Body of pancreas (tissue), 4 donors: ENCODE results near the gene RSPH6A. TPM values are rescaled to one million over a fixed set of nuclear protein-coding genes. Genes with fewer than 3 reads are reported as not detected.
A peak's percentile ranks its signal among the peaks of the same experiment; 100 is the strongest.

Experiments used
- ATAC-seq: fragments of 150-250 bp; one replicate; pipeline ENCODE4 v1.9.1; 2016
- DNase-seq, 4 donors: peaks; one replicate each; pipeline ENCODE4 v3.0.0-alpha.2; 2019
- H3K27ac ChIP-seq, 4 donors: fragments of 200-600 bp; sonication (generic); 1 replicate in 3 of 4; 2 replicates in 1 of 4; pipeline versions ENCODE4 v1.5.1 to v1.6.1; 2016 to 2019; ENCODE audit warnings: mild to moderate bottlenecking in 1 of 4, mixed read lengths in 1 of 4, moderate library complexity in 1 of 4
- H3K27me3 ChIP-seq, 2 donors: fragments of 200-600 bp; sonication (generic); one replicate each; pipeline ENCODE4 v1.6.0; 2016; ENCODE audit warnings: mild to moderate bottlenecking in 1 of 2
- H3K36me3 ChIP-seq, 2 donors: fragments of 200-600 bp; sonication (generic); replicated peaks in 1 of 2; 2 replicates each; pipeline ENCODE4 v1.5.1; 2016; ENCODE audit warnings: low read depth in 2 of 2; ENCODE audit not compliant: insufficient read depth in 1 of 2
- H3K4me1 ChIP-seq: fragments of 200-600 bp; sonication (generic); one replicate; pipeline ENCODE4 v1.6.0; 2016
- H3K4me3 ChIP-seq, 2 donors: fragments of 200-600 bp; sonication (generic); 1 replicate in 1 of 2; 2 replicates in 1 of 2; pipeline ENCODE4 v1.5.1; 2016 to 2019
- H3K9me3 ChIP-seq, 3 donors: fragments of 200-600 bp; sonication (generic); 1 replicate in 2 of 3; 2 replicates in 1 of 3; pipeline ENCODE4 v1.5.1; 2016
- POLR2A ChIP-seq, 3 donors: fragments of 450-650 bp; IDR thresholded peaks; one replicate each; pipeline ENCODE4 v1.6.1; 2016; ENCODE audit warnings: antibody characterized with exemption in 3 of 3, mild to moderate bottlenecking in 2 of 3
- WGBS, 2 donors: methylation state at CpG; one replicate each; pipeline ENCODE4 v1.1.5; 2017; 5-methylcytosine and 5-hydroxymethylcytosine counted together
- intact Hi-C: fragments of 100-400 bp; cut with DNase I; formaldehyde crosslinking; loops from one replicate; pipeline ENCODE4 v1.15.1; 2023
- total RNA-seq, 2 donors: library from RNA; depleted of rRNA; stranded (reverse); fragments of >200 nt; gene quantifications; one replicate each; pipeline ENCODE4 v1.1.0, GENCODE V29; 2016
- TF ChIP-seq, protein P1 (sequence below), 7 experiments: fragments of 450-650 bp in 4 of 7; fragments of 200-600 bp in 3 of 7; sonication (generic) in 3 of 7; IDR thresholded peaks; one replicate each; pipeline ENCODE4 v1.5.1; 2016 to 2019; ENCODE audit warnings: antibody characterized with exemption in 7 of 7

The RSPH6A gene
- total RNA-seq, 2 donors from 2014 or later = 0.33 TPM; not detected in 1

- Histone ChIP-seq H3K4me3 (peak overlapping the region in 1 of 2 donors; percentile 80), H3K27ac (peak overlapping the region; percentile 93 to 98 (median 98)), H3K4me1 (peaks cover 52% of the 10 kb centered on the region), H3K27me3 (no peaks in the 10 kb centered on the region), H3K36me3 (no peaks in the 10 kb centered on the region), H3K9me3 (no peaks in the 10 kb centered on the region)
- TF ChIP-seq POLR2A (IDR thresholded peaks at IDR 0.05) = peak in 1 of 3 donors; percentile 57
- TF ChIP-seq, protein P1, sequence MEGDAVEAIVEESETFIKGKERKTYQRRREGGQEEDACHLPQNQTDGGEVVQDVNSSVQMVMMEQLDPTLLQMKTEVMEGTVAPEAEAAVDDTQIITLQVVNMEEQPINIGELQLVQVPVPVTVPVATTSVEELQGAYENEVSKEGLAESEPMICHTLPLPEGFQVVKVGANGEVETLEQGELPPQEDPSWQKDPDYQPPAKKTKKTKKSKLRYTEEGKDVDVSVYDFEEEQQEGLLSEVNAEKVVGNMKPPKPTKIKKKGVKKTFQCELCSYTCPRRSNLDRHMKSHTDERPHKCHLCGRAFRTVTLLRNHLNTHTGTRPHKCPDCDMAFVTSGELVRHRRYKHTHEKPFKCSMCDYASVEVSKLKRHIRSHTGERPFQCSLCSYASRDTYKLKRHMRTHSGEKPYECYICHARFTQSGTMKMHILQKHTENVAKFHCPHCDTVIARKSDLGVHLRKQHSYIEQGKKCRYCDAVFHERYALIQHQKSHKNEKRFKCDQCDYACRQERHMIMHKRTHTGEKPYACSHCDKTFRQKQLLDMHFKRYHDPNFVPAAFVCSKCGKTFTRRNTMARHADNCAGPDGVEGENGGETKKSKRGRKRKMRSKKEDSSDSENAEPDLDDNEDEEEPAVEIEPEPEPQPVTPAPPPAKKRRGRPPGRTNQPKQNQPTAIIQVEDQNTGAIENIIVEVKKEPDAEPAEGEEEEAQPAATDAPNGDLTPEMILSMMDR (IDR thresholded peaks at IDR 0.05) = no peak
- DNase-seq (peak; percentile 69 to 86 (median 80)), ATAC-seq (no peak)
- intact Hi-C loops = no loop called here
- 18 to 33% methylated on average over 3 to 16 of the region's 17 CpGs for WGBS, 2 donors
Observed at GRCh38 chr19:45766296-45766868, 48.7 kb downstream of the RSPH6A start.

GRCh38 chr19:45765702-45766295, 49.3 kb downstream of the RSPH6A start:
- H3K36me3 ChIP-seq = no peaks in the 10 kb centered on the region
- TF ChIP-seq POLR2A (IDR thresholded peaks at IDR 0.05) = no peak
- TF ChIP-seq, protein P1 (IDR thresholded peaks at IDR 0.05) = no peak
- DNase-seq (peak in 1 of 4 donors; percentile 56), ATAC-seq (no peak)
- WGBS, 2 donors = 55% methylated on average over 17 to 23 of the region's 23 CpGs
- H3K9me3 ChIP-seq = no peaks in the 10 kb centered on the region
- H3K4me3 ChIP-seq = no peak overlapping the region
- H3K27me3 ChIP-seq = no peaks in the 10 kb centered on the region
- peaks cover 47% of the 10 kb centered on the region for H3K4me1 ChIP-seq
- H3K27ac ChIP-seq = peak overlapping the region; percentile 93 to 98 (median 98)
- intact Hi-C loops = no loop called here

- TF ChIP-seq, protein P1 (IDR thresholded peaks at IDR 0.05) = no peak
- TF ChIP-seq POLR2A (IDR thresholded peaks at IDR 0.05) = no peak
- Histone ChIP-seq H3K27ac (peak overlapping the region; percentile 93 to 98 (median 98)), H3K4me1 (peaks cover 40% of the 10 kb centered on the region)
Observed at GRCh38 chr19:45764945-45765701, 50.0 kb downstream of the RSPH6A start.

DNA sequence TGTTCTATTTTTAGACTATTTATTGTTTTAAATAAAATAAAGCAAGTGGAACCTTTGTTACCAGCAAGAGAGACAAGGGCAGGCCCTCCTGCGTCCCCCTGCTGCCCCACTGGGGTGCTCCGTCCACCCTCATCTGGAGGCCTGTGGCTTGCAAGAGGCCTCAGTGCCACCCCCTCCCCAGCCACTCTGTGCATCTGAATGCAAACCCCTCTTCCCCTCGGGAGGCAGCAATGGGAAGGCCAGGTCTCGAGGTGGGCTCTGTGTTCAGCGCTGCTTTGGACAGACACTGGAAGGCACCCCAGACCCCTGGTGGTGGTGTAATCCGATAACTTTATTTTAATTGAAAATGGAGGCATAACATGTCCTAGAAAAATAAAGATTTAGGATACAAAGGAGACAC, 50.6 kb downstream of the RSPH6A start:
- TF ChIP-seq POLR2A (IDR thresholded peaks at IDR 0.05) = no peak
- TF ChIP-seq, protein P1 (IDR thresholded peaks at IDR 0.05) = no peak
- intact Hi-C loops = no loop called here
- H3K27me3 ChIP-seq = no peaks in the 10 kb centered on the region
- ATAC-seq = no peak
- no peak overlapping the region for H3K4me3 ChIP-seq
- no peaks in the 10 kb centered on the region for H3K36me3 ChIP-seq
- DNase-seq = no peak
- no peak overlapping the region for H3K27ac ChIP-seq
- peaks cover 33% of the 10 kb centered on the region for H3K4me1 ChIP-seq
- no peaks in the 10 kb centered on the region for H3K9me3 ChIP-seq
- WGBS, 2 donors = 61 to 68% methylated on average over 6 of the region's 6 CpGs

More at GRCh38 chr19:45764945-45765701, 50.0 kb downstream of the RSPH6A start:
- Histone ChIP-seq H3K4me3 (no peak overlapping the region), H3K36me3 (no peaks in the 10 kb centered on the region), H3K9me3 (no peaks in the 10 kb centered on the region), H3K27me3 (no peaks in the 10 kb centered on the region)
- 48 to 49% methylated on average over 5 to 21 of the region's 21 CpGs for WGBS, 2 donors
- ATAC-seq = no peak
- DNase-seq = no peak
- intact Hi-C loops = no loop called here
